Ovary (tissue), 9 donors: ENCODE data around the gene USP32. TPM values are rescaled to one million over a fixed set of nuclear protein-coding genes. Genes with fewer than 3 reads are reported as not detected.
"Not testable (repeated sequence)": the region's sequence is repeated elsewhere in the genome, so short reads cannot be mapped to it uniquely, and the experiment has no call there.

ENCODE experiments used
- DNase-seq, 5 donors: peaks; one replicate each; pipeline ENCODE4 v3.0.0-alpha.2; 2019 to 2020
- H3K27ac ChIP-seq, 2 donors: fragments of 200-600 bp; one replicate each; pipeline versions ENCODE4 v1.5.1 to v1.8.0; 2019 to 2022
- H3K27me3 ChIP-seq: fragments of 200-600 bp; one replicate; pipeline ENCODE4 v1.8.0; 2022
- H3K36me3 ChIP-seq: fragments of 200-600 bp; sonication (generic); one replicate; pipeline ENCODE4 v1.5.1; 2019
- H3K4me1 ChIP-seq: one replicate; pipeline ENCODE4 v1.8.1; 2013; ENCODE audit warnings: mild to moderate bottlenecking, moderate library complexity; ENCODE audit not compliant: insufficient read depth
- H3K4me3 ChIP-seq: fragments of 200-600 bp; sonication (generic); one replicate; pipeline ENCODE4 v1.5.1; 2017
- H3K9me3 ChIP-seq, 2 donors: fragments of 200-600 bp in 1 of 2; sonication (generic) in 1 of 2; one replicate each; pipeline versions ENCODE4 v1.5.1 to v1.8.1; 2013 to 2019; ENCODE audit warnings: mild to moderate bottlenecking in 1 of 2, moderate library complexity in 1 of 2
- EP300 ChIP-seq: sonication (generic); formaldehyde crosslinking; IDR thresholded peaks from one replicate; pipeline ENCODE4 v1.6.1; 2017; ENCODE audit warnings: antibody characterized with exemption
- POLR2A ChIP-seq: fragments of 450-650 bp; IDR thresholded peaks from one replicate; pipeline ENCODE4 v1.6.1; 2017; ENCODE audit warnings: antibody characterized with exemption, mild to moderate bottlenecking, moderate library complexity
- WGBS, 3 donors: extraction: QIAGEN DNeasy Blood & Tissue Kit in 1 of 3; methylation state at CpG; one replicate each; pipeline versions ENCODE4 v1.1.5 to v1.1.7; 2013 to 2017; 5-methylcytosine and 5-hydroxymethylcytosine counted together
- intact Hi-C, 4 donors: fragments of 100-400 bp; cut with DNase I; formaldehyde crosslinking; loops; one replicate each; pipeline versions ENCODE4 v1.11.0 to v1.15.1; 2022 to 2023
- polyA plus RNA-seq, 2 donors: library from polyadenylated mRNA; stranded (reverse); fragments of 200-250 nt in 1 of 2; fragments of 350-450 nt in 1 of 2; fragmentation: Illumina TruSeq in 1 of 2; extraction: RNeasy Lipid Tissue Mini Kit (QIAGEN cat#74804) in 1 of 2; gene quantifications; one replicate each; pipeline ENCODE4 v1.2.3, GENCODE V29; 2013 to 2014
- total RNA-seq, 7 donors: library from RNA; depleted of rRNA in 2 of 7; stranded (reverse); fragments of >200 nt in 2 of 7; fragmentation: NEBNext Ultra II Directional in 3 of 7; extraction: Animal tissue kit (Norgen Biotek cat#: 25700) in 3 of 7; gene quantifications; one replicate each; pipeline versions ENCODE4 v1.1.0 to v1.2.4, GENCODE V29; 2016 to 2023
- TF ChIP-seq, protein P1 (sequence below), 3 donors: fragments of 450-650 bp in 2 of 3; fragments of 200-600 bp in 1 of 3; IDR thresholded peaks; one replicate each; pipeline versions ENCODE4 v1.5.1 to v1.8.0; 2016 to 2022; ENCODE audit warnings: antibody characterized with exemption in 3 of 3, mild to moderate bottlenecking in 1 of 3
- donor health status: DM: no; HTN: no; CAD: no; lungs with moderate emphysema.
- donor health status: DM: no; HTN: no; CAD: no.
- donor health status: Bipolar disorder and iron deficiency.
- donor health status: DM: yes; HTN: yes; CAD: no.
- donor health status: DM: no; HTN: no; CAD: no.
- donor health status: DM: yes; HTN: yes; CAD: no.

Gene USP32
- total and polyA plus RNA-seq, 9 donors, result 8.7 to 37.6 (median 32.9) TPM

DNA sequence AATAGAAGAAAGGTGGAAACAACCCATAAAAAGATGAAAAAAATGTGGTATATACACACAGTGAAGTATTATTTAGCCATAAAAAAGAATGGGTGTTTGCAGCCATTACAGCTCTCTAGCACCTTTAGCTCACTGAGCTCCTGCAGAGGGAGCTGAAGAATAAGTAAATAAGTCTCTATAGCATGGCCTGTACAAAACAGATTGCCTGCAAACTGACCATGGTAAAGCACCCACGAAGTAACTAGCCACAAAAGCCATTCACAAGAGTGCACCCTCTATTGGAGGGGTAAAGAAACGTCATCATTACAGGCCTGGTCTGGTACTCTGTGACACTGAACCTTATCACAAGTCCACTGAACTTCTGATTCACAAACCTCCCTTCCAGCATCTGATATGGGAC is 76.3 kb downstream of the USP32 start:
- WGBS, 3 donors, result 90 to 97% (median 94%) methylated on average over 2 of the region's 2 CpGs
- Histone ChIP-seq H3K27me3 (no peaks in the 10 kb centered on the region), H3K4me1 (no peaks in the 10 kb centered on the region), H3K9me3 (no peaks in the 10 kb centered on the region), H3K27ac (no peak overlapping the region), H3K4me3 (no peak overlapping the region), H3K36me3 (no peaks in the 10 kb centered on the region)
- intact Hi-C loops, result no loop called here
- DNase-seq, result no peak
- TF ChIP-seq EP300, result no peak
- no peak for TF ChIP-seq POLR2A
- TF ChIP-seq, protein P1, sequence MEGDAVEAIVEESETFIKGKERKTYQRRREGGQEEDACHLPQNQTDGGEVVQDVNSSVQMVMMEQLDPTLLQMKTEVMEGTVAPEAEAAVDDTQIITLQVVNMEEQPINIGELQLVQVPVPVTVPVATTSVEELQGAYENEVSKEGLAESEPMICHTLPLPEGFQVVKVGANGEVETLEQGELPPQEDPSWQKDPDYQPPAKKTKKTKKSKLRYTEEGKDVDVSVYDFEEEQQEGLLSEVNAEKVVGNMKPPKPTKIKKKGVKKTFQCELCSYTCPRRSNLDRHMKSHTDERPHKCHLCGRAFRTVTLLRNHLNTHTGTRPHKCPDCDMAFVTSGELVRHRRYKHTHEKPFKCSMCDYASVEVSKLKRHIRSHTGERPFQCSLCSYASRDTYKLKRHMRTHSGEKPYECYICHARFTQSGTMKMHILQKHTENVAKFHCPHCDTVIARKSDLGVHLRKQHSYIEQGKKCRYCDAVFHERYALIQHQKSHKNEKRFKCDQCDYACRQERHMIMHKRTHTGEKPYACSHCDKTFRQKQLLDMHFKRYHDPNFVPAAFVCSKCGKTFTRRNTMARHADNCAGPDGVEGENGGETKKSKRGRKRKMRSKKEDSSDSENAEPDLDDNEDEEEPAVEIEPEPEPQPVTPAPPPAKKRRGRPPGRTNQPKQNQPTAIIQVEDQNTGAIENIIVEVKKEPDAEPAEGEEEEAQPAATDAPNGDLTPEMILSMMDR (IDR thresholded peaks at IDR 0.05), result no peak

DNA sequence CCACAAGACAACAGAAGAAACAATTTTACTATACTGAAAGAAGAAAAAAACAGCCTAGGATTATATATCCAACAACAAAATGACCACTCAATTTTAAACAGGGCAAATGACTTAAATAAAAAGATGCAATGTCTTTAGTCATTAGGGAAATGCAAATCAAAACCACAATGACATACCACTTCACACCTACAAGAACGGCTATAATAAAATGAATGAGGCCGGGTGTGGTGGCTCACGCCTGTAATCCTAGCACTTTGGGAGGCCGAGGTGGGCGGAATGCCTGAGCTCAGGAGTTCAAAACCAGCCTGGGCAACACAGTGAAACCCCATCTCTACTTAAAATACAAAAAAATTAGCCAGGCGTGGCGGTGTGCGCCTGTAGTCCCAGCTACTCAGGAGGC is 77.0 kb downstream of the USP32 start:
- intact Hi-C loops, H3K9me3 ChIP-seq, H3K27ac ChIP-seq, H3K27me3 ChIP-seq, H3K4me1 ChIP-seq, H3K4me3 ChIP-seq, H3K36me3 ChIP-seq, DNase-seq: not testable (repeated sequence)
- WGBS, 3 donors, result 94 to 96% (median 95%) methylated on average over 8 of the region's 8 CpGs

DNA sequence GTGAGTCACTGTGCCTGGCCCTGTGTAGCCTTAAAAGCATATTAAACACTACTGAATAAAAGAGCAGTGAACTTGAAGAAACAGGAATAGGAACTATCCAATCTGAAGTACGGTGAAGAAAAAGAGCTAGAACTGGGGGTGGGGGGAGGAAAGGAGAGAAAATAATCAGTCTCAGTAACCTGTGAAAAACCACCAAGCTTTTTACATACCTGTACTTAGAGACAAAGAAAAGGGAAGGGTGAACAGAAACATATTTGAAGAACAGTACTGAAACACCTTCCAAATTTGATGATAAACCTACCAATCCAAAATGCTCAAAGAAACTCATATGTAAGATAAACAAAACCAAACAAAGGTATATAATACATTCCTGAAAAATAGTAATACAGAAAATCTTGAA is 77.5 kb downstream of the USP32 start:
- Histone ChIP-seq H3K36me3 (no peaks in the 10 kb centered on the region), H3K27me3 (no peaks in the 10 kb centered on the region), H3K4me1 (no peaks in the 10 kb centered on the region), H3K9me3 (no peaks in the 10 kb centered on the region), H3K4me3 (no peak overlapping the region), H3K27ac (no peak overlapping the region)
- intact Hi-C loops, result no loop called here
- no peak for TF ChIP-seq EP300
- no peak for TF ChIP-seq POLR2A
- WGBS, 3 donors, result 86 to 96% (median 93%) methylated on average over 1 of the region's 1 CpG
- no peak for DNase-seq

DNA sequence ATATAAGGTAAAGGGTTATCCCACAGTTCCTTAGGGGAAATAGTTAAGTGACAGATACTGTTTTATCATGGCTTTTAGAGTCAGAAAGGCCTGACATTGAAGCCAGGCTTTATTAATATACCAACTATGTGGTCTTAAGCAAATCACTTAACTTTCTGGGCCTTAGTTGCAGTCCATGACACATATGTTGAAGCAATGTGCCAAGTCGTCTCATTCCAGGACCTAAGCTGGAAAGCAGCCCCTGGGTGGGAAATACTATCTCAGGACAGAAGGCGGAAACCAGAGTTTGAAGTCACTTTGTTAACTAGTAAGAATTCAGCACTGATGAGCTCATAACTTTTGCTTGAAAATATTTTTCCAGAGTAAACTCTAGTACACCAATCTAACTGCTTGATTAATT is 80.0 kb downstream of the USP32 start:
- 80 to 90% (median 84%) methylated on average over 2 of the region's 2 CpGs for WGBS, 3 donors
- intact Hi-C loops, result no loop called here
- DNase-seq, result no peak
- TF ChIP-seq EP300 (no peak), POLR2A (no peak)
- TF ChIP-seq, protein P1 (IDR thresholded peaks at IDR 0.05), result no peak
- Histone ChIP-seq H3K9me3 (no peaks in the 10 kb centered on the region), H3K36me3 (no peaks in the 10 kb centered on the region), H3K27me3 (no peaks in the 10 kb centered on the region), H3K4me3 (no peak overlapping the region), H3K4me1 (no peaks in the 10 kb centered on the region), H3K27ac (no peak overlapping the region)

DNA sequence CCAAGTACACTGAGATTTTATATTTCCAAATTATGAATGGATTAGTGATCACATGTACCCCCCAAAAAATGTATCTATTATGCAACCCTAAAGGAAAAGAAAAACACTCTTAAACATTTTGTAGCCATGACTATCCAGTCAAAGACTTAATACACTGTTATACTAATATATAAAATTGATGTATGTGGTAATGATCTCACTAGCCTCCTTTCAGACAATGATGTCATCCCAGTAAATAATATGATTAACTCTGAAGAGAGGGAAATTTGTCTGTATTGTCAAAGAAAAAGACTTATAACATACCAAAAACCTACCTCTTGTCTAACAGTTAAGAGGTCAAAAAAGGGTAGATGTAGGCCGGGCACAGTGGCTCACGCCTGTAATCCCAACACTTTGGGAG is 80.7 kb downstream of the USP32 start:
- intact Hi-C loops, result no loop called here
- TF ChIP-seq, protein P1 (IDR thresholded peaks at IDR 0.05), result no peak
- TF ChIP-seq EP300, result no peak
- no peak for TF ChIP-seq POLR2A
- Histone ChIP-seq H3K9me3 (no peaks in the 10 kb centered on the region), H3K27me3 (no peaks in the 10 kb centered on the region), H3K36me3 (no peaks in the 10 kb centered on the region), H3K27ac (no peak overlapping the region), H3K4me3 (no peak overlapping the region), H3K4me1 (no peaks in the 10 kb centered on the region)
- 99 to 100% (median 99%) methylated on average over 2 of the region's 2 CpGs for whole genome bisulfite sequencing, 3 donors
- DNase-seq, result no peak

DNA sequence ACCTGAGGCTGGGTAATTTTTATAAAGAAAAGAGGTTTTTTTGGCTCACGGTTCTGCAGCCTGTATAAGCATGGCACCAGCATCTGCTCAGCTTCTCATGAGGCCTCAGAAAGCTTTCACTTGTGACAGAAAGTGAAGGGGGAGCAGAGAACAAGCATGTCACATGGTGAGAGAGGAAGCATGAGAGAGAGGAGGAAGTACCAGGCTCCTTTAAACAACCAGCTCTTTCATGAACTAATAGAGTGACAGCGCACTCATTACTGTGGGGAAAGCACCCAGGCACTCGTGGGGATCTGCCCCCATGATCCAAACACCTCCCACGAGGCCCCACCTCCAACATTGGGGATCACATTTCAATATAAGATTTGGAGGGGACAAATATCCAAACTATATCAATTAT is 86.8 kb downstream of the USP32 start:
- Histone ChIP-seq H3K4me3 (no peak overlapping the region), H3K36me3 (no peaks in the 10 kb centered on the region), H3K9me3 (no peaks in the 10 kb centered on the region), H3K4me1 (peaks cover 2% of the 10 kb centered on the region), H3K27me3 (no peaks in the 10 kb centered on the region), H3K27ac (no peak overlapping the region)
- no peak for TF ChIP-seq POLR2A
- TF ChIP-seq, protein P1 (IDR thresholded peaks at IDR 0.05), result no peak
- intact Hi-C loops, result no loop called here
- DNase-seq, result no peak
- 66 to 77% (median 70%) methylated on average over 4 of the region's 4 CpGs for WGBS, 3 donors
